ENCODE measurements around the gene CRTC1.

CRTC1 gene

GRCh38 chr19:18778826-18779495 is 95.5 kb downstream of the CRTC1 start:
- in situ Hi-C loops (cut with HindIII; ENCODE audit: low sequenced_read_pairs): no loop called here
- TF ChIP-seq, protein P1, sequence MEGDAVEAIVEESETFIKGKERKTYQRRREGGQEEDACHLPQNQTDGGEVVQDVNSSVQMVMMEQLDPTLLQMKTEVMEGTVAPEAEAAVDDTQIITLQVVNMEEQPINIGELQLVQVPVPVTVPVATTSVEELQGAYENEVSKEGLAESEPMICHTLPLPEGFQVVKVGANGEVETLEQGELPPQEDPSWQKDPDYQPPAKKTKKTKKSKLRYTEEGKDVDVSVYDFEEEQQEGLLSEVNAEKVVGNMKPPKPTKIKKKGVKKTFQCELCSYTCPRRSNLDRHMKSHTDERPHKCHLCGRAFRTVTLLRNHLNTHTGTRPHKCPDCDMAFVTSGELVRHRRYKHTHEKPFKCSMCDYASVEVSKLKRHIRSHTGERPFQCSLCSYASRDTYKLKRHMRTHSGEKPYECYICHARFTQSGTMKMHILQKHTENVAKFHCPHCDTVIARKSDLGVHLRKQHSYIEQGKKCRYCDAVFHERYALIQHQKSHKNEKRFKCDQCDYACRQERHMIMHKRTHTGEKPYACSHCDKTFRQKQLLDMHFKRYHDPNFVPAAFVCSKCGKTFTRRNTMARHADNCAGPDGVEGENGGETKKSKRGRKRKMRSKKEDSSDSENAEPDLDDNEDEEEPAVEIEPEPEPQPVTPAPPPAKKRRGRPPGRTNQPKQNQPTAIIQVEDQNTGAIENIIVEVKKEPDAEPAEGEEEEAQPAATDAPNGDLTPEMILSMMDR (IDR thresholded peaks at IDR 0.05; ENCODE audit: low read depth, low read length): no peak
- no peak overlapping the region for H3K4me3 ChIP-seq (ENCODE audit: low read depth, low read length)
- no peak for DNase-seq (ENCODE audit: low read depth, low spot score)

GRCh38 chr19:18780081-18780480 is 96.6 kb downstream of the CRTC1 start:
- TF ChIP-seq, protein P1 (IDR thresholded peaks at IDR 0.05; ENCODE audit: low read depth, low read length): no peak
- in situ Hi-C loops (cut with HindIII; ENCODE audit: low sequenced_read_pairs): no loop called here
- no peak for DNase-seq (ENCODE audit: low read depth, low spot score)
- H3K4me3 ChIP-seq (ENCODE audit: low read depth, low read length): no peak overlapping the region

DNA sequence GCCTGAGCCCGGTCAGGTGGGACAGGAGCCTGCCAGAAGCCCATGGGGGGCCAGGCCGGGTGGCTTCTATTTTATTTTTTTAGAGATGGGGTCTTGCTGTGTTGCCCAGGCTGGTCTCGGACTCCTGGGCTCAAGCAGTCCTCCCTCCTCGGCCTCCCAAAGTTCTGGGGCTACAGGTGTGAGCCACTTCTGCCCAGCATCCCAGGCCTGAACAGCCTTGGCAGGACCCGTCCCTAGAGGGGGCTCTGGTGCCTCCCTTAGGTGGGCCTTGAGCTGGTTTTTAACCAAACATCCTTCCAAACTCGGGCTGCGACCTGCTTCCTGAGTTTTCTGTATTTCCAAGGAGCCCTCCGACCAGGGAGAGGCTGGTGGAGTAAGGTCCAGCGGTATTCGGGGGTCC is 97.2 kb downstream of the CRTC1 start:
- DNase-seq (ENCODE audit: low read depth, low spot score): no peak
- TF ChIP-seq, protein P1 (IDR thresholded peaks at IDR 0.05; ENCODE audit: low read depth, low read length): peak; percentile 14
- in situ Hi-C loops (cut with HindIII; ENCODE audit: low sequenced_read_pairs): no loop called here
- no peak overlapping the region for H3K4me3 ChIP-seq (ENCODE audit: low read depth, low read length)

GRCh38 chr19:18781047-18781600 is 97.6 kb downstream of the CRTC1 start:
- in situ Hi-C loops (cut with HindIII; ENCODE audit: low sequenced_read_pairs): no loop called here

DNA sequence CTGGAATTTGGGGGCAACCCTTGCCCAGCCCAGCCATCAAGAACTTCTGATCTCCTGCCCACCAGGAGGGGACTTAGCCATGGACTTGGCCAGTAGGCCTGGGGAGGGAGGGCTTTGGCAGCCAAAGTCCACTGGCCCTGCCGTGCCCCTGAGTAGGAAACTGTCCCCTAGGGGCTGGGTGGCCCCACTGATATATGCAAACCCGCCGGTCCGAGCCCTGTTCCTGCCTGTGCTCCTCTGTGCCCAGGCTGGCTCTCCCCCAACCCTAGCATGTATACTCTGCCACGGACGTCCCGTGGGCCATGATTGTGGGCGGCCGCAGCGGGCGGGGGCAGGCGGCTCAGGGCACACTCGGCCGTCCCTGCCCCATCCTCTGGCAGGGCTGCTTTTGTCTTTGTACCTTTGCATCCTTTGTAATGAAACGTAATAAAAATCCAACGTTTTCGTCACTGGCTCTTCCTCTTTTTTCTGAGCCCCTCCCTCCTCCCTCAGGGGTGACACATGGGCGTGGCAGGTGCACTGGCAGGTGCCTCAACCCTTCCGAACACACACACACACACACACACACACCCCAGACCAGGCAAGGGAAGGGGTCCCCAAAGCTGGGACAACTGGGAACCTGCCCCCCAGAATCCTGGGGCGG is 98.5 kb downstream of the CRTC1 start:
- in situ Hi-C loops (cut with HindIII; ENCODE audit: low sequenced_read_pairs): no loop called here
- DNase-seq (ENCODE audit: low read depth, low spot score): no peak
- TF ChIP-seq, protein P1 (IDR thresholded peaks at IDR 0.05; ENCODE audit: low read depth, low read length): no peak
- H3K4me3 ChIP-seq (ENCODE audit: low read depth, low read length): no peak overlapping the region

More at GRCh38 chr19:18781047-18781600, 97.6 kb downstream of the CRTC1 start:
- TF ChIP-seq, protein P1 (IDR thresholded peaks at IDR 0.05; ENCODE audit: low read depth, low read length): no peak
- H3K4me3 ChIP-seq (ENCODE audit: low read depth, low read length): no peak overlapping the region
- DNase-seq (ENCODE audit: low read depth, low spot score): no peak

DNA sequence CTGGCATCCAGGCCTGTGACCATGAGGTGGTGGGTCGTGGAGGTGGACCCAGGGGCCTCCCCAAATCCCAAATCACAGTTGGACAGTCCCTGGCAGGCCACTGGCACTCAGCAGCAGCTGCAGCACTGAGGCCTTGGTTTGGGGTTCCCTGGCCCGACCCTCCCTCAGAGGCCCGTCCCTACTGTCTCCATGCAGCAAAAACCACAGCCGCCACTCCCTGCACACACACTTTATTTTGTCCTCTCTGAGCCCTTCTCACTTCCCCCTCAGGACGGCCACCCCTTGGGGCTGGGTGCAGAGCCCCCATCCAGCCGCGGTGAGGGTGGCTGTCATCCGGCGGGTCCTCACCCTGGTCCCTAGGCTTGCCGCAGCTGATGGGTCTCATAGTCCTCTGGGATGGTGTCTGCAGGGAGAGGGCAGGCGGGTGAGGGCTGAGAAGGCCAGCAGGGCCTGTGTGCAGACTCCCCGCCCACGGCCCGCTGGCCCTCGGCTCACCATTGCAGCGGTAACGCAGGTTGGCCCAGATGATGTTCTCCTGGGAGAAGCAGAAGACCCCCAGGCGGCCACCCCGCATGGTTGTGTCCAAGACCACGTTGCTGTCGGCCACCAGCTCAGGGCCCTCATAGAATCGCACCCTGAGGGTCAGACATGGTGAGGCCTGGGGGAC is 99.2 kb downstream of the CRTC1 start:
- TF ChIP-seq, protein P1 (IDR thresholded peaks at IDR 0.05; ENCODE audit: low read depth, low read length): no peak
- H3K4me3 ChIP-seq (ENCODE audit: low read depth, low read length): no peak overlapping the region
- DNase-seq (ENCODE audit: low read depth, low spot score): no peak
- in situ Hi-C loops (cut with HindIII; ENCODE audit: low sequenced_read_pairs): no loop called here

Data from astrocyte of the spinal cord (primary cell).